ENCODE data around the gene RTP5. TPM values are rescaled to one million over a fixed set of nuclear protein-coding genes. Genes with fewer than 3 reads are reported as not detected.
"Not testable (repeated sequence)": the region's sequence is repeated elsewhere in the genome, so short reads cannot be mapped to it uniquely, and the experiment has no call there.

Gene RTP5
- not detected in 2 replicates for total RNA-seq

DNA sequence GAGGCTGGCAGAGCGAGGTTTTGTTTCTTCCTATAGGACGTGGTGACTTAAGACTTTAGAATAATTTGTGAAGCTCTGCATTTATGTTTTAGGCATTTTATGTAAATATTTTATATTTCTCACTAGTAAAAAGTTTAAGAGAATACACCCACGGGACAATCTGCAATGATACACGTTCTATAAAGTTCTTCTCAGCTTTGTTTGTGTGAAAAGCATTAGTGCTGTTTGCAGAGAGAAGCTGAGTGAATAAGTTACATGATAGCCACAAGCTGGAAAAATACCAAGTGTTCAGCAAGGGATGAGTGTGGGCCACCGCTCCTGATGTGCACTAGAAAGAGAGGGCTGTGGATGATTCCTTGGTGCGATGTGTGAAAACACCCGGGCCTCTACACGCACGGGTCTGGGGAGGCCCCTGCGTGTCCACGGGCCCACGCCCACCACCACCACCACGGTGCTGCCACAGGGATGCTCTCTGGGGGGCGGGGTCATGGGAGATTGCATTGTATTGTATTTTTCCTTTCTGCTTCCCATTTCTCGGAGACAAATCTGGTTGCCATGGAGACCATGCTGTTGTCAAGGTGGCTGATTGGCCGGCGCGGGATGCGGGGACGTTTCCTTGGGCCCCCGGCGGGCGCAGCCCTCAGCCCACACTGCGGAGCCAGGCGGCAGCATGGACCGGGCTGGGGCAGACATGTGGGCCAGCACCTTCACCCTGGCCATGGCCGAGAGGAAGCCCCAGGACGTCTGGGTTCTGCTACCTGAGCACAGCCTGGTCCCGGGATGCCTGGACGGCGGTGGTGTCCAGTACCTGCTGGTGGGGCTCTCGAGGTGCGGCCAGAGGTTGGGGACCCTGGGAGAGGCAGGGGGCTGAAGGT lies at the start of gene RTP5:
Gene RTP5, plus strand, starts transcription at position 643 of the 875 bp plus-strand sequence. Its CDS starts 28 bp downstream, at position 671.
- no peak for DNase-seq (ENCODE audit: low read depth in 2 of 2)

DNA sequence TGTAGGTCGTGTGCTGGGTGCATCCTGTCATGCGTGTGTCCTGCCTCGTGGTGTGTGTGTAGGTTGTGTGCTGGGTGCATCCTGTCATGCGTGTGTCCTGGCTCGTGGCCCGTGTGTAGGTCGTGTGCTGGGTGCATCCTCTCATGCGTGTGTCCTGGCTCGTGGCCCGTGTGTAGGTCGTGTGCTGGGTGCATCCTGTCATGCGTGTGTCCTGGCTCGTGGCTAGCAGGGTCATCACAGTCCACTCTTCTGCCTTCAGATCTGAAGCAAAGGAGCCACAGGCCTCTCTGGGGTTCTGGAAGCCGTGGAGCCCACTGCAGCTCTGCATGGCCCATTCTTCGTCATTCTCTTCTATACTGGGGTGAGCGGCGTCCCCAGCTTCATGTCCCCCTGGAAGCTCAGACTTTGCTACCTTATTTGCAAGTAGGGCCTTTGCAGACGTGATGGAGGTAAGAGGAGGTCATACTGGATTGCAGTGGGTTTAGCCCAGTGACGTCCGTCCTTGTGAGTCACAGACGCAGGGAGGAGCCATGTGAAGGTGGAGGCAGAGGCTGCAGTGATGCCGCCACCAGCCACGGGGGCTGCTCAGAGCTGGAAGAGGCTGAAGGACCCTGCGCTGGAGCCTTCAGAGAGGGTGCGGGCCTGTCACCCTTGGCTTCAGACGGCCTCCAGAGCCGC lies 49.4 kb upstream of the RTP5 start:
- not testable (repeated sequence) for DNase-seq (ENCODE audit: low read depth in 2 of 2)

DNA sequence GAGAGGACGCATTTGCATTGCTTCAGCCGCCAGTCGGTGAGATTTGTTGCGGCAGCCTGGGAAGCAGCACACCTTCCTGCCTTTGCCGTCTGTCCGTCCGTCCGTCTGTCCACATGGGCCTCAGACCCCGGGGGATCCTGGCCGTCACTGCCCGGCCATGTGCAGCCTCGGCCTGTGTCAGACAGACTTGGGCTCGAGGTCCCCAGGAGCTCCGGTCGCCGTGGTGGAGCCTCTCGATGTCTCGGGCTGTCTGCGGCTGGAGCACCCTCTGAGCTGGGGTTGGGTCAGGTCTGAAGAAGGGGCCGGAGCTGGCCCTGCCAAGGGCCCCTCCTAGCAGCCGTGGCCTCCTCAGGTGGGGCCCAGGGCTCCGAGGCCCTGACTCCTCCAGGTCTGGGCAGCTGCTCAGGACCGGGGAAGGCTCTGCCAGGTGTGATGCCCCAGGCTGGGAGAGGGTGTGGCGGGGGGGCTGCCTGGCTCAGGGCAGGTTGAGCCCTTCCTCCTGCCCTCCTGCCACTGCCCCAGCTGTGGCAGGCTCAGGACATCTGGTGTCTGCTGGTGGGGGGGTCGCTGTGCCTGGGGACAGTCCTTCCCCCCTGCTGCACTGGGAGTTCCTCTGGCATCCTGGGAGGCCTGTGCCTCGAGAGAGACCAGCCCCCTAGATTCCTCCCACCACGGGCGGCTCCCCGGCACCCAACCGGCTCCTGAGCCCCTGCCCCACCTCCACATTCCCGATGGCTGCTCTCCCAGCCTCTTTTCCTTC lies 48.7 kb upstream of the RTP5 start:
- DNase-seq (ENCODE audit: low read depth in 2 of 2) = no peak

DNA sequence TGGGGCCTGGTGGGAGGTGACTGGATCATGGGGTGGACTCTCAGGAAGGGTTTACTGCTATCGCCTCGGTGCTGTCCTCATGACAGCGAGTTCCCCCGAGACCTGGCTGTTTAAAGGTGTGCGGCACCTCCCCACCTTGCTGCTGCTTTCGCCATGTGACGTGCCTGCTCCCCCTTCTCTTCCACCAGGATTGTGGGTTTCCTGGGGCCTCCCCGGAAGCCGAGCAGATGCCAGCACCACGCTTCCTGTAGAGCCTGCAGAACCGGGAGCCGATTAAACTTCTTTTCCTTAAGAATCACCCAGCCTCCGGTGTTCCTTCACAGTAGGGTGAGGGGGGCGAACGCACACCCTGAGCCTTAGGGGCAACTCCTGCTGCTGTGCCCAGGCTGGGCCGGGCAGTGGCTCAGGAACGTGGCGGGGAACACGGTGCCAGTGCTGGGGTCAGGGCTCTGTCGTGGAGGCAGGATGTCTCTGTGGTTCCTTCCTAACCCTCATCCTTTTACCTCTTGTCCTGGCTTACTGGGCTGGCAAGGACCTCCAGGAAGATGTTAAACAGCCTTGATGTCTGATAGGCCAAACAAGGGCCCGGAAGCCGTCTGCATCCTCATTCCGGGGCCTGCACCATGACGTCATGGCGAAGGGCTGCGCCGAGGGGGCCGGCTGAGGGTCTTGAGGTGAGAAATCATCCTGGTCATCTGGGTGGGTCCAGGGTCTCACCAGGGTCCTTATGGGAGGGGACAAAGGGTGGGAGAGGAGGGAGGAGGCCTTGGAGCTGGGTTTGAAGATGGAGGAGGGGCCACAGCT lies 47.9 kb upstream of the RTP5 start:
- no peak for DNase-seq (ENCODE audit: low read depth in 2 of 2)

DNA sequence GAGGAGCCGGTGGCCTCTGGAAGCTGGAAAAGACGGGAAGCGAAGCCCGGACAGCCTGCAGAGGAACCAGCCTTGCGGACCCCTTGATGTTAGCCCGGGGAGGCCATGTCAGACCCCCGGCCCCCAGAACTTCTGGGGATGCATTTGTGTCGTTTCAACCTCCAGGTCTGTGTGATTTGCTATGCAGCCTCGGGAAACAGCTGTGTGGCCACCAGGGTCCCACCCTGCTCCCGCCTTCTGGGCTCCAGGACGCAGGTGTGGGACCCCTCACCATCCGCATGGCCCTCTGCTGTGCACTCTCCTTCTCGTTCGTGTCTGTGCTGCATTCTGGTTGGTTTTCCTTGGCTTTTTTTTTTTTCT lies 47.3 kb upstream of the RTP5 start:
- DNase-seq (ENCODE audit: low read depth in 2 of 2) = no peak

DNA sequence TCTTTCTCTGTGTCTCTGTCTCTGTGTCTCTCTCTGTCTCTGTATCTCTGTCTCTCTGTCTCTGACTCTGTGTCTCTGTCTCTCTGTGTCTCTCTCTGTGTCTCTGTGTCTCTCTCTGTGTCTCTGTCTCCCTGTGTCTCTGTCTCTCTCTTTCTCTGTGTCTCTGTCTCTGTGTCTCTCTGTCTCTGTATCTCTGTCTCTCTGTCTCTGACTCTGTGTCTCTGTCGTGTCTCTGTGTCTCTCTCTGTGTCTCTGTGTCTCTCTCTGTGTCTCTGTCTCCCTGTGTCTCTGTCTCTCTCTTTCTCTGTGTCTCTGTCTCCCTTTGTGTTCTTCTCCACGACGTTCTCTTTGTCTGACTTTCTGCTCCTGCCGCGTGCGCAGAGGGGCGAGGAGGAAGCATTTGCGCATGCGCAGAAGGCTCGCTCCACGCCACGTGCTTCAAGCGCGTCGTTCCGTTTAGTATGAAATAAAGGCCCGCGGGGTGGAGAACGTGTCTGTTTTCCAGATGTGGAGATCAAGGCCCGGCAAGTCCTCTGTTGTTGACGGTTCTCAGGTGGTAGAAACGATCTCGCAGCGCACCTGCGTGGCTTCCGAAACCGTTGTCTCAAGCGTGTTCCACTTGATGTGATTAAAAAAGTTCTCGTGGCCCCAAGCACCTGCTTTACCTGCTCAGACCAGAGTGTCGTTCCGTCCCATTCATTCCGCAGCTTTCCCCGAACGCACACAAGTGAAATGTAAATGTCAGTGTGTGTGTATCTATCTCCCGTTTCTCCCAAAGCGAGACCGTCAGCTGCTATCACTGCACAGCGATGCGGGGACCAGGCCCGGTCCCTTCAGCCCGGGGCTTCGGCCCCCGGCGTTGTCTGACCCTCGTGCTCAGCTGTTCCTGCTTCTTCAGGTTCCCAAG lies 45.7 kb upstream of the RTP5 start:
- not testable (repeated sequence) for DNase-seq (ENCODE audit: low read depth in 2 of 2)

DNA sequence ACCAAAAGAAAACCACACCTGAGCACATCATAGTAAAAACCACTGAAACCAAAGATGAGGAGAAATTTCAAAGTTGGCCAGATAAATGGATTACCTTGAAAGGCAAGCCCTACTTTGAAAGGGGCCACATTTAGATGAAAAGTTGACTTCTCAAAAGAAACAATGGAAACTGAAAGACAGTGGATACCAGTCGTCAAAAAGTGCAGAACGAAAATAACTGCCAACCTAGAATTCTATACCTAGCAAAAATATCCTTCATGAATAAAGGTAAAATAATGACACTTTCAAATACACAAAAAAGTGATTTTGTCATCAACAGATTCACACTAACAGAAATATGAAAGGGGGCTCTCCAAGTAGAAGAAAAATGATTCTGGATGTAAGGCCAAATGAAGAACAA lies 42.1 kb upstream of the RTP5 start:
- no peak for DNase-seq (ENCODE audit: low read depth in 2 of 2)

DNA sequence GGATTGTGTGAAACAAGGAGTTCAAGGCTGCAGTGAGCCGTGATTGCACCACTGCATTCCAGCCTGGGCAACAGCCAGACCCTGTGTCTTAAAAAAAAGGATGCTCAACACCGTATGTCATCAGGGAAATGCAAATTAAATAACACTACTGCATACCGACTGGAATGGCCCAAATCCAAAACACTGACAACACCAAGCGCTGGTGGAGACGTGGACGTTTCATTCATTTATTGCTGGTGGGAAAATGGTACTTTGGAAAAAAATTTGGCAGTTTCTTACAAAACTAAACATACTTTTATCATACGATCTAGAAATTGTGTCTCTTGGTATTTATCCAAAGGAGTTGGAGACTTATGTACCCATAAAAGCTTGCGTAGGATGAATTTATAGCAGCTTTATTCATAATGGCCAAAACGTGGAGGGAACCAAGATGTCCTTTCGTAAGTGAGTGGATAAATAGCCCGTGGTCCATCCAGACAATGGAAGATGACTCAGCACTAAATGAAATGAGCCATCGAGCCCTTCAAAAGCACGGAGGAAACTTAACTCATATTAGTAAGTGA lies 36.3 kb upstream of the RTP5 start:
- no peak for DNase-seq (ENCODE audit: low read depth in 2 of 2)

DNA sequence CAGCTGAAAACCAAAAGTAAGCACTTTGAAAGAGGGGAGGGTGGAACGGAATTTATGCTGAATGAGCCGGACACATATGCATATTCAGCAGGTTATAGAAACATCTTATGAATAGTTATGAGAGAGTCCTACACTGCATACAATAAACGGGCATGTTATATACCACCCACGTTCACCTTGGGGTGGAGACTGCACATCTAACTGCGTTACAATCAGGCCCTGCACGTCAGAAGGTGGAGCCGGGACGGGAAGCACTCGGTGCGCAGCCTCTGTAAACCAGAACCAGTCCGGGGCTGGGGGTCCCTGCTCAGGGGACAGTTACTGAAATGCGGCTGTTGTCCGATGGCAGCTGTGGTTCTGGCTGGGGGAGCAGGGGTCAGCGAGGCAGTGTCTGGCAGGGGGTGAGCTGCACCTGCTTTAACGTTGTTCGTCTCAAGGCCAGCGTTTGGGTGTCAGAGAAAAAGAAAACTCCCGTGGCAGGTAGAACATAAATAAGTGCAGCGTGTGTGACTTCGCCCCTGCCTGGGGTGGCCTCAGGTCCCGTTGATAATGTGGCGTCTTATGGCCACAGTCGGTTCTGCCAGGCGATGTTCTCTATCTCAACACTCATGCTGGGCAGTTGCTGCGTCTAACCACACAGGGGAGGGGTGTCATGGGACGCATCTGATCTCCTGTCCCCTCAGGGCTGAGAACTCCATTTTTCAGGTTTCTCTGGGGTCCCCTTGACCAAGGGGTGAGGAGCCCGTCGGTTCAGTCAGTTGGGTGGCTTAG lies 35.6 kb upstream of the RTP5 start:
- DNase-seq (ENCODE audit: low read depth in 2 of 2) = not testable (repeated sequence)

DNA sequence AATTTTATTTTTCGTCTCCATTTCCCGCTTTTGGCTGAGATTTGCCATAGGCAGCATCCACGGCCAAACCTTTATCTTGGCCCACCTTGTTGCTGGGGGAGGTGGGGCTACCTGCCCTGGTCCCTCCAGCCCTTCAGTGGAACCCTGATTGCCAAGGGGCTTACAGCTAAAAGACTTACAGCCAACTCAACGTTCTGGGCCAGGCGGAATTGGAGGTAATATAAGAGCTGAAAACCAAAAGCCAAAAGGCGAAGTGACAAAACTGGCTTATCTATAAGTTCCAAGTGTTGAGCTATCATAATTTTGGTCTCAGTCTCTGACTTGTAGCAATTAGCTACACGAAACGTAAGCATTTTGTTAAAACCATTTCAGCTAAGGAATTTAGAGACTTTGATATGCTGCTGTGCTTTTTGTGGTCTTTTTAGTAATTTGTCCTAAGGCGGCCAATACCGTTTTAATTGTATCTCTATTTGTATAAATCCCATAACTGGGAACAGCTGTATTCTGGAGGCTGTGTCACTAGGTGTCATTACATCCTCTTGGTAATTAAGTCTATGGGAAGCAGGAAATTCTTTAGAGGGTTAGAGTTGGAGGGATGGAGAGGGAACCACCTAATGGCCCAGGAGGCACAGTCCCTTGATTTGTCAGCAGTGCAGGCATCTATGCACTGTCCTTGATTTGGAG lies 34.9 kb upstream of the RTP5 start:
- DNase-seq (ENCODE audit: low read depth in 2 of 2) = no peak

DNA sequence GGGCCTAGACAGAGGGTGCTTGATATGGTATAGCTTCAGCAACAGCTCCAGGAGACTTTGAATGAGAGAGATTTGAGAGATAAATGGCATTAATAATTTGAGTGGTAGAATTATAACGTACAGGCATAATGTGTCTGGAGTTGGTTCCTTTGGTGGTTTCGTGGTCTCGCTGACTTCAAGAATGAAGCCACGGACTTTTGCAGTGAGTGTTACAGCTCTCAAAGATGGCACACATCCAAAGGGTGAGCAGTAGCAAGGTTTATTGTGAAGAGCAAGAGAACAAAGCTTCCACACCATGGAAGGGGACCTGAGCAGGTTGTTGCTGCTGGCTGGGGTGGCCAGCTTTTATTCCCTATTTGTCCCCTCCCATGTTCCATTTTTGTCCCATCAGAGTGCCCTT lies 33.9 kb upstream of the RTP5 start:
- DNase-seq (ENCODE audit: low read depth in 2 of 2) = no peak

DNA sequence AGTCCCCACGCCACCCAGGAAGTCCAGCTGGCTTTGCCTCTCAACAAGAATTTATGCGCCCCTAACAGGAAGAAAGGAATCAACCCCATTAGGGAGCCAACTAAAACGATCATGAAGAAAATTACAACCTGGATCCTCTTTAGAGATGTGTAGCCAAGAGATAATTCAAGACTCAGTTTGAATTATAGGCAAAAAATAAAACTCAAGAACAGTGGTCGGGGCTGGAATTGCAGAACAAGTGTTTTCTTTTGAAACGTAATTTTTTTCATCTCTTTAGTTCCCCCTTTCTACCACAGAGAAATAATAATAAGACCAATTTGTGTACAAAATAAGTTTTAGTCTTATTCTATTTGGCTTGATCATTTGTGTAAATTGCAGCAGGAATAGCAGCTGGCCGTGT lies 33.2 kb upstream of the RTP5 start:
- no peak for DNase-seq (ENCODE audit: low read depth in 2 of 2)

DNA sequence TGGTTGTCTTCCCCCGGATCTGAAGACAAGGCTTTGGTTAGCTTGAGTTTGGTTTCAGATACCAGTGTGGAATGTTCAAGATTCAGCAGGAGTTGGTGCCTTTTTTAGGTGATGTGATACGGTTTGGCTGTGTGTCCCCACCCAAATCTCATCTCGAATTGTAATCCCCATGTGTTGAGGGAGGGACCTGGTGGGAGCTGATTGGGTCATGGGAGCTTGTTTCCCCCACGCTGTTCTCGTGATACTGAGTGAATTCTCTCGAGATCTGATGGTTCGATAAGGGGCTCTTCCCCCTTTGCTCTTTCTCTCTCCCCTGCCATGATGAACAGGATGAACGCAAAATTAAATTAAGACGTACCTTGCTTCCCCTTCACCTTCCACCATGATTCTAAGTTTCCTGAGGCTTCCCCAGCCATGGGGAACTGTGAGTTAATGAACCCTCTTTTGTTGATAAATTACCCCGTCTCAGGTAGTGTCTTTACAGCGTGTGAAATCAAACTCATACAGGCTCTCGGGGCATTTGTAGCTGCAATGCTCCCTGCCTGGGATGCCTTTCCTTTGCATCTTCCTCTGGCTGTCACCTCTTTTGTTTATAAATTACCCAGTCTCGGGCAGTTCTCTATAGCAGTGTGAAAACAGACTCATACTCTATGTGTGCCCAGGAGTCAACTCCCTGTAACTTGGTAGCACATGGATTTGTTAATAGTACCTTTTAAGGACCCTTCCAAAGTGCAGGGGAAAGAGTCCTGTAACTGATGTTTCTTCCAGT lies 32.1 kb upstream of the RTP5 start:
- no peak for DNase-seq (ENCODE audit: low read depth in 2 of 2)

DNA sequence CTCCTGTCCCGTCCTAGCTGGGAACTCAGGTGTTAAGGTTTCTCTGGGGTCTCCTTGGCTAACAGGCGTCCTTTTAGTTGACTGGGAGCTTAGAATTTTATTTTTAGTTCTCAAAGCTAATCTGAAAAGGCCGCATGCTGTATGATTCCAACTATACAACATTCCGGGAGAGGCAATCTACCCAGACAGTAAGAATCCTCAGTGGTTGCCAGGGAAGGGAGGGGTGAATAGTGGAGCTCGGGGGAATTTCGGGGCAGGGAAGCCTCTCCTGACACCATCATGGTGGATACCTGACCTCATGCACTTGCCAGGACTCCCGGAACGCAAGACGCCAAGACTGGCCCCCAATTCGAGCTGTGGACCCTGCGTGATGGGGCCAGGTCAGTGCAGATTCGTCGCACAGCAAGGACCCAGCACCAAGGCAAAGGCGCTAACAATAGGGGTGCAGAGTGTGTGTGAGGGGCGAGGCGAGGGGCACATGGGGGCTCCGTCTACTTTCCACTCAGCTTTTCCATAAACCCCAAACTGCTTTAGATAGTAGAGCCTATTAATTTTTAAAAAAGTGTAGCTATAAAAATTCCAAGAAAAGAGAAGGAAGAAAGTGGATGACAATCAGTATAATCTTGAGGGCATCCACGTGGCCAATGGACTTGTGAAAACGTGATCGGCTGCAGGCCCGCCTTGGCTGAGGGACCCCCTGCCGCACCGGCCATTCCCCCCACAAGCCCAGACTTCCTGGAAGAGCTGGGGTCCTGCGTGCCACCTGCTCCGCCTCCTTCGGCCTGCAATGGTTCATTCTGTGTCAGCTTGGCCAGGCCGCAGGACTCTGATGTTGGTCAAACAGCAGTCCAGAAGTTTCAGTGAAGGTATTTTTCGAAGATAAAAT lies 28.1 kb upstream of the RTP5 start:
- DNase-seq (ENCODE audit: low read depth in 2 of 2) = no peak

DNA sequence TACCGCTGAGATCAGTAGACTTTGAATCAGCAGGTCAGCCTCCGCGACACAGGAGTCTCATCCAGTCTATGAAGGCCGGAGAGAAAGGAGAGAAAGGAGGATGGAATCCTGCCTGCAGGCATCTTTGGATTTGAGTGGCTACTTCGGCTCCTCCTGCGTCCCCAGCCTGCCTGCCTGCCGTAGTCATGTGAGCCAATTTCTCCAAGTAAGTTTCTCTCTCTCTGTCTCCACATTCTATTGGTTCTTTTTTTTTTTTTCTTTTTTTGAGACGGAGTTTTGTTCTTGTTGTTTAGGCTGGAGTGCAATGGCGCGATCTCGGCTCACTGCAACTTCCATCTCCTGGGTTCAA lies 27.5 kb upstream of the RTP5 start:
- no peak for DNase-seq (ENCODE audit: low read depth in 2 of 2)

DNA sequence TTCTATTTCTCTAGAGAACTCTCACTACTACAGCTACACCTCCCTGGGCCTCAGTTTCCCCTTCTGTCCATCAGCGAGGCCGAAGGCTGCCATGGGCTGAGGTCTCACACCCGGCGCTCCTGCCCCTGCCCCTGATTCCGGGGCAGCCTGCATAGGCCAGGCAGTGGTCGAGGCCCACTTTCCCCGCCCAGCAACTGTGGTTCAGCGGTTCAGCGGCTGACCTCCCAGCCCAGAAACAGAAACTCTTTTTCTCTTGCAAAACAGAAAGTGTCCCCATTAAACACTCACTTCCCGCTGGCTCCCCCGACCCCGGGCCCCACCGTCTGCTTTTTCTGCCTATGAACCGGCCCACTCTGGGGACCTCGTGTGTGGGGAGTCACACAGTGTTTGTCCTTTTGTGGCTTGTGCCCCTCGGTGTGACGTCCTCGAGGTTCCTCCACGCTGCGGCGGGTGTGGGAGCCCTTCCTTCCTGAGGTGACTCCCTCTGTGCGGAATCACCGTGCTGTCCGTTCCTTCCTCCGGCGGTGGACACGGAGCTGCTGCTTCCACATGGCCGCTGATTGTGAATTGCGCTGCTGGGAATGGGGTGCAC lies 26.8 kb upstream of the RTP5 start:
- peak in 1 of 2 donors; percentile 14 for DNase-seq (ENCODE audit: low read depth in 2 of 2)
